GM10248 (cell line): ENCODE measurements around the gene DPYD.

ENCODE experiments used
- CTCF ChIA-PET: fragments of 300-600 bp; sonication (Branson Sonifier 250); formaldehyde crosslinking; extraction: SDS; loops from one replicate; lab custom pipeline; 2021; ENCODE audit warnings: antibody characterized with exemption; lab: Yijun Ruan, JAX
- POLR2A ChIA-PET: fragments of 350-650 bp; sonication (Branson Sonifier 250); formaldehyde crosslinking; extraction: SDS; loops from one replicate; lab custom pipeline; 2020; ENCODE audit warnings: antibody characterized with exemption; lab: Yijun Ruan, JAX
- DNase-seq: peaks from one replicate; pipeline ENCODE4 v3.0.0; 2012; ENCODE audit errors: extremely low spot score
- TF ChIP-seq, protein P1 (sequence below): IDR thresholded peaks from 2 replicates; pipeline ENCODE4 v1.5.1; 2012; ENCODE audit warnings: mild to moderate bottlenecking, low read depth; ENCODE audit errors: extremely low read depth, missing control alignments, control extremely low read depth

Gene DPYD

DNA sequence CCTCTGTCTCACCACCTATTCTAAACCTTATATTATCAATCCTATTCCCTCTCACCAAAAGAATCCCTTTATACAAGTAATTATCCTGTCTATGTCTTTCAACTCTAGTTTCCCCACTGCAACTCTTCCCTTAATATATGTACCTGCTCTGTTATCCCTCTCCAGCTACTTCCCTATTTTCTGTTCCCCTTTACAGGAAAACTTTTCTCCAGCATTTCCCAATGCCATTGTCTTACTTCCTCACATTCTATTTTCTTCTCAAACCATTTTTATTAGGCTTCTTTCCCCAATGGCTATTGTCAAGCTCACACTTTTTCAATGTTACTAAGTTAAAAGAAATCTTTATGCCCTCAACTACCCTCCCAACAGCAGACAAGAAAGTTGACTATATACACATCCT lies 11.6 kb downstream of the DPYD start:
- POLR2A ChIA-PET: no interaction called here
- CTCF ChIA-PET: interaction anchor here (1.3 to 3.4 kb wide), 2 partner anchors 10 kb away, joined by 4 to 10 read pairs; no protein-coding TSS in a partner anchor
- TF ChIP-seq, protein P1, sequence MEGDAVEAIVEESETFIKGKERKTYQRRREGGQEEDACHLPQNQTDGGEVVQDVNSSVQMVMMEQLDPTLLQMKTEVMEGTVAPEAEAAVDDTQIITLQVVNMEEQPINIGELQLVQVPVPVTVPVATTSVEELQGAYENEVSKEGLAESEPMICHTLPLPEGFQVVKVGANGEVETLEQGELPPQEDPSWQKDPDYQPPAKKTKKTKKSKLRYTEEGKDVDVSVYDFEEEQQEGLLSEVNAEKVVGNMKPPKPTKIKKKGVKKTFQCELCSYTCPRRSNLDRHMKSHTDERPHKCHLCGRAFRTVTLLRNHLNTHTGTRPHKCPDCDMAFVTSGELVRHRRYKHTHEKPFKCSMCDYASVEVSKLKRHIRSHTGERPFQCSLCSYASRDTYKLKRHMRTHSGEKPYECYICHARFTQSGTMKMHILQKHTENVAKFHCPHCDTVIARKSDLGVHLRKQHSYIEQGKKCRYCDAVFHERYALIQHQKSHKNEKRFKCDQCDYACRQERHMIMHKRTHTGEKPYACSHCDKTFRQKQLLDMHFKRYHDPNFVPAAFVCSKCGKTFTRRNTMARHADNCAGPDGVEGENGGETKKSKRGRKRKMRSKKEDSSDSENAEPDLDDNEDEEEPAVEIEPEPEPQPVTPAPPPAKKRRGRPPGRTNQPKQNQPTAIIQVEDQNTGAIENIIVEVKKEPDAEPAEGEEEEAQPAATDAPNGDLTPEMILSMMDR: no peak
- no peak for DNase-seq

- TF ChIP-seq, protein P1: no peak
- CTCF ChIA-PET: interaction anchor here (1.3 to 3.4 kb wide), 3 partner anchors 8 to 110 kb away, joined by 3 to 10 read pairs (median 7); partner anchors contain the start of gene DPYD
- no peak for DNase-seq
- POLR2A ChIA-PET: no interaction called here
Observed at GRCh38 chr1:97907886-97908285, 12.9 kb downstream of the DPYD start.

GRCh38 chr1:97906567-97907241 lies 14.1 kb downstream of the DPYD start:
- no peak for DNase-seq
- ChIA-PET POLR2A (no interaction called here), CTCF (interaction anchor here (1.2 to 1.3 kb wide), 2 partner anchors 12 to 14 kb away, joined by 4 to 7 read pairs; partner anchors contain the start of gene DPYD)
- TF ChIP-seq, protein P1: no peak

GRCh38 chr1:97905141-97905940 lies 15.5 kb downstream of the DPYD start:
- TF ChIP-seq, protein P1: no peak
- CTCF ChIA-PET: no interaction called here
- POLR2A ChIA-PET: no interaction called here
- no peak for DNase-seq

DNA sequence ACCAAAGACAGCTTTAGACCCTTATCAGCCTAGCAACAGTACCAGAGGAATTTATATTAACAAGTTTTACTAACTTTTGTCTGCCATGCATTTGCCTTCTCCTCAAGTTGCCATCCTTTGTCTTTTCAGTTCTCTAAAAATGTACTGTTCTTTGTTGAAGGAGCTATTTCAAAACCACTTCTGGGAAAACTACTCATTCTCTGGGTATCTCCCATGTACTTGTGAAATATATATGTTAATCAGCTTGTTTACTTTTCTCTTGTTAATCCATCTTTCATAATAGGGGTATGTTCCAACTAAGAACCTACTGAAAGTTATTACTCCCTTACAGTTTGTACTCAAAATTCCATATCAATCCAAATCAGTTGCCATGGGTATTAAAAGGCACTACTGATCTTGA lies 16.3 kb downstream of the DPYD start:
- POLR2A ChIA-PET: no interaction called here
- TF ChIP-seq, protein P1: no peak
- CTCF ChIA-PET: no interaction called here
- DNase-seq: no peak

GRCh38 chr1:97903626-97904025 lies 17.2 kb downstream of the DPYD start:
- ChIA-PET CTCF (no interaction called here), POLR2A (no interaction called here)
- TF ChIP-seq, protein P1: no peak
- no peak for DNase-seq
